OCI-M1 (cell line): ENCODE results near the gene DPYD.

Source experiments
- DNase-seq: peaks from one replicate; lab custom pipeline; 2025; lab: John Stamatoyannopoulos, UW

Gene DPYD

DNA sequence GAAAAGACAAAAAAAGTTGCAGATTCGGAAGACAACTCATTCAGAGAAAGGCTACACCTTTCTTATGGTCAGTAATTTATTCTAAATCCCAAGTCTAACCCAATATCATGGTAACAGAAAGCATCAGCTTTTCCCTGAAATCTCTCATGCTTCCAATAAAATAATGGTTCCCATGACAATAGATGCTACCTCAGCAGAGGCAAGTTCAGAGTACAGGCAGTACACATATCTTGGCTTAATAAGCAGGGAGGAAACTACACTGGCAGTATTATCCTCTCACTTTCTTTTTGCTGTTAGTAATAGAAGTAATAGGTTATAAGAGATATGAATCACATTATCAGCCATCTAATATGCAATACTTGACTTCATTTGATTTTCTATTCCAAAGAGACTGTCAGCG, 137.1 kb downstream of the DPYD start:
- DNase-seq: no peak

DNA sequence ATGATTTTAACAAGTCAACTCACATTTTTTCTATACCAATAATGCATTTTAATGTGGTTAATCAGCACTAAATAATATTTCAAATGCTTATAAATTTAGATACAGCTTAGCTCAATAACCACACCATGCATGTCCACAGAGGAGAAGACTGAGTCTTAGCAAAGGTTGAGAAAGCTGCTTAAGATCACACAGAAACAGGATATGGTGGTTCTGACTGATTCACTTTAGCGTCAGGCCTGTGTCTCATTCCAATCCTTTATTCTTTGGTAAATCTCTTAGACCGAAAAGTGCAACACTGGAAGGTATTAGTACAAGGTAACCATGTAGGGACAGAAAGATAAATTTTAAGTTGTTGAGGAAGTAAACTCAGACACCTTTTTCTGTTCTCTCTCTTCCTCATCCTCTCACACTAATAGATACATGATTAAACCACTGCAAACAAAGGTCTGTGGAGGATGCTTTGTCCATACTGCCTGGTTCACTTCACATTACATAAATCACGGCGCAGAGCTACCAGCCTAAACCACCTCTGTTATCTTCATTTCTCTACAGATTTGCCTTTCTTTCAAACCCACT, 139.0 kb downstream of the DPYD start:
- no peak for DNase-seq

- DNase-seq: no peak
Measured at GRCh38 chr1:97780884-97781283, 139.9 kb downstream of the DPYD start.

GRCh38 chr1:97778718-97779117, 142.1 kb downstream of the DPYD start:
- DNase-seq: peak; percentile 47

GRCh38 chr1:97770376-97770775, 150.5 kb downstream of the DPYD start:
- no peak for DNase-seq

DNA sequence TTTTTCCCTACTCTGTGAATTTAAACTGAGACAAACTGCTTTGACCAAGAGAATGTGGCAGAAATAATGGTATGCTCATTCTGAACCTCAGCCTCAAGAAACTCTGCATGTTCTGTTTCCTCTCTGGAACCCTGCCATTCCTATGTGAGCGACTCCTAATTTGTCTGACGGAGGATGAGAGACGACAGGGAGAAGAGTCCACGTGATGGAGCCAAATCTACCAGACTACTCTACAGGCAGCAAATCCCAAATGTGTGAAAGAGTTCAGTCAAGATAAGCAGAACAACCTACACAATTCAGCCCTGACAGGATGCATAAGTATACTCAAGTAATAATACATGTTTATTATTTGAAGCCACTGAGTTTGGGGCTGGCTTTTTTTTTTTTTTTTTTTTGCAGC, 153.5 kb downstream of the DPYD start:
- DNase-seq: no peak

- DNase-seq: no peak
Measured at GRCh38 chr1:97764991-97765390, 155.8 kb downstream of the DPYD start.

DNA sequence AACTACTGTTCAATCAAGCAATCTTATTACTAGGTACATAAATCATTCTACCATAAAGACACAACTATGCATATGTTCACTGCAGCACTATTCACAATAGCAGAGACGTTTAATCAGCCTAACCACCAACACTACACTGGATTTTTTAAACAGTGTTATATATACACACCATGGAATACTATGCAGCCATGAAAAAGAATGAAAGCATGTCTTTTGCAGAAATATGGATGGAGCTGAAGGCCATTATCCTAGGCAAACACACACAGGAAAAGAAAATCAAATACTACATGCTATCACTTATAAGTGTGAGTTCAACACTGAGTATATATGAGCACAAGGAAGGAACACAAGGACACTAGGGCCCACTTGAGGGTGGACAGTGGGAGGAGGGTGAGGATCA, 159.2 kb downstream of the DPYD start:
- DNase-seq: no peak

GRCh38 chr1:97759078-97759477, 161.8 kb downstream of the DPYD start:
- no peak for DNase-seq

GRCh38 chr1:97758541-97759057, 162.2 kb downstream of the DPYD start:
- no peak for DNase-seq

DNA sequence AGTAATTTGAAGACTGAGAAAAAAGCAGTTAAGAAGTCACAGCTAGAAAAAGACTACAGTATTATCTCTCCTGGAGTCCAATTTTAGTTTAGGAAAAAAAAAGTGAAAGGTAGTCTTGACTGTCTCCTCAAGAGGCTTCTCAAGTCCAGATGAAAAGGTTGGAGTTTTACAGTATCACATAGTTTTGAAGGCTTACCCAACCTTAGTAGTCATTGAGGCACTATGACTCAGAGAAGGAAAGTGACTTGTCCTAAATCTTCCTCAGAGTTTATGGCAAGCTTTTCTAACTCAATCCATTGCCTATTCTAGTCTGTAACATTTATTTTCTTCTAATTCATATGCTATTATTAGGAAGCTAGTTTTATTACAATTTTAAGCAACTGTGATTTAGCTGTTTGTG, 174.9 kb downstream of the DPYD start:
- no peak for DNase-seq

DNA sequence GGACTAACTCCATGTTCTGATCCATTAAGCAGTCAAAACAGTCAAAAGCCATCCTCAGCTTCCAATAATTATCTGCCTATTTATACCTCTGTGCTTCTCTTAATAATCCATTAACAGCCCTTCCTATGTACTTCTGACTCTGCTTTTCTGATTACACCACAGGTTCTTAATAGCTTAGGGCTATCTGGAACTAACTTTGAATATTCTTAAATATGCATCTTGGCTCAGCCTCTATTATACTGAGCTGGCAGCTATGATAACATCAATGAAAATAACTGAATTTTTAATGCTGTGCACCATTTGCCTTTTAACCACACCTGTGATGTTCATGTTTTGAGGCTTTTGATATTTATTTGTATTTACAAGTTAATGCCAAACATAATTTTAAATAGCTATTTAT, 175.9 kb downstream of the DPYD start:
- DNase-seq: no peak

DNA sequence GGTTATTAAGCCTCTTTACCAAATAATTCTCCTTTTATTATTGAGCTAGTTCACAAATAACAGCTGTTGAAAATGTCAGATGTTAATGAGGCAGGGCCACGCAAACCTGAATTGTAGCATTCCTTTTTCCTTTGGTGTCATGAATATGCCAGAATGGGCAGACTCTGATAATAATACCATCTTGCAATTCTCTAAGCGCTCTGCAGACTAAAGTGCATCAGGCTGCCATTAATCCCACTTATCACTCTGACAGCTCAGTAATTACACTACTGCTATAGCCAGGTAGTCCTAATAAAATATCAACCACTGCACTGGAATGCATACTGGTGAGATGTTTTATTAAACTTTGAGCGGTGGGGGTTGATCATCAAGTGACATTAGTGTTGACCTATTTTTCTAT, 177.7 kb downstream of the DPYD start:
- no peak for DNase-seq

DNA sequence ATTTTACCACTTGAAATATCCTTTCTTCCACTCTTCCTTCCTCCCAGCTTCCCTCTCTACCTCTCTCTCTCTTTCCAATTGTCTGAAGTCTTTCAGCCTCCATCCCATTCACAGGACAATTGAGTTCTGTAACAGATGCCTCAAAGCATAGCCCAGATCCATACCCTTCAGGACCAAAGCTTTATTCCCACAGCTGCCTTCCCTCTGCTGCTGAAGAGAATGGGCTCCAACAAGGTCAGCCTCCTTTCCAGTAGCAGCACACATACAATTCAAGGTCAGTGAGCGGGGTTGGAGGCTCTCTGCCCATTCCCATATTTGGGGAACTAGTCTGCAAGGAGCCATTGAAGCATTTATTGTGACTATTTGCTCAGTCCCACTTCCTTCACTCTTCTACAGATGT, 179.9 kb downstream of the DPYD start:
- DNase-seq: no peak

- no peak for DNase-seq
Measured at GRCh38 chr1:97739596-97740103, 181.2 kb downstream of the DPYD start.

DNA sequence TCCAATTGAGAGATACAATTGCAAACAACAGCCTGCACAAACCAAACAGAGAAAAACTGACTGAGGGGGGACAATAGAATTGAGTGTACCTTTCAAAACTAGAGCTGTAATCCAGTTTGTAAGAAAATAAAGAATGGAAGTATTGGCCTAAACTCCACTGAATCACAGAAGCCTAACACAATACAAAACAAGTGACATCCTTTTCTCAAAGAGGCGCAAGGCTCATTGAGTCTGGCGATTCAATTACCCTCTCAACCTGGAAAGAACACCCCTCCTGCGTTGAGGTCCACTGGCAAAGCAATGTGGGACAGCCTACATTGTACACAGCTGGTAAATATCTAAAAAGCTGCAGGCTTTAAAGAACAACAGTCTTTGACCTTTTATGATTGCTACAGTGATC, 182.6 kb downstream of the DPYD start:
- no peak for DNase-seq

DNA sequence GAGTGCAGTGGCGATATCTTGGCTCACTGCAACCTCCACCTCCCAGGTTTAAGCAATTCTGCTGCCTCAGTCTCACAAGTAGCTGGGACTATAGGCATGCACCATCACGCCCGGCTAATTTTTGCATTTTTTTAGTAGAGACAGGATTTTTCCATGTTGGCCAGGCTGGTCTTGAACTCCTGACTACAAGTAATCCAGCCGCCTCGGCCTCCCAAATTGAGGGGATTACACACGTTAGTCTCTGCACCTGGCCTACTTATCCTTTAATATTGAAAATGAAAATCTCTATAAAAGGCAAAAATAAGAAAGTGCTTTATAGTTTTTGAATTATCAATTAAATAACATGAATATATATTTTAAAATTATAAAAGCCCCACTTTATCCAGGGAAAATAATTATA, 190.6 kb downstream of the DPYD start:
- no peak for DNase-seq

GRCh38 chr1:97728436-97728835, 192.4 kb downstream of the DPYD start:
- DNase-seq: no peak

GRCh38 chr1:97727029-97727428, 193.8 kb downstream of the DPYD start:
- DNase-seq: no peak

GRCh38 chr1:97726386-97726785, 194.4 kb downstream of the DPYD start:
- no peak for DNase-seq

DNA sequence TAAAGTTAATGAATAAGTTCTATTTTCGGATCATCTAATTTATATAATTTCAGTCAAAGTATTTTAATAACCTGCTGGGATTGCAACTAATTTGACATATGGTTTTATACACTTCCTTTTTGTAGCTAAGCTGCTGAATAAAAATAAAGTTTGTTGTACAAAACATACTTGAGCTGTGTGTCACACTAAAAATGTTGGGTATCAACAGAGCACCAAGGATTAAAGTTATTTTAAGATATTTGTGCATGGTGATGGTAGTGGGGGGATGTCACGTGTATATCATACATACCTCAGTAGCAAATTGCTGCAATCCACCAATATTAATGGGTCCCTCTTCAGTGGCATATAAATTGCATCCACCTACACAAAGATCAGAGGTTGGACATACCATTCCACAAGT, 199.6 kb downstream of the DPYD start:
- no peak for DNase-seq

GRCh38 chr1:97712980-97713379, 207.9 kb downstream of the DPYD start:
- DNase-seq: no peak

DNA sequence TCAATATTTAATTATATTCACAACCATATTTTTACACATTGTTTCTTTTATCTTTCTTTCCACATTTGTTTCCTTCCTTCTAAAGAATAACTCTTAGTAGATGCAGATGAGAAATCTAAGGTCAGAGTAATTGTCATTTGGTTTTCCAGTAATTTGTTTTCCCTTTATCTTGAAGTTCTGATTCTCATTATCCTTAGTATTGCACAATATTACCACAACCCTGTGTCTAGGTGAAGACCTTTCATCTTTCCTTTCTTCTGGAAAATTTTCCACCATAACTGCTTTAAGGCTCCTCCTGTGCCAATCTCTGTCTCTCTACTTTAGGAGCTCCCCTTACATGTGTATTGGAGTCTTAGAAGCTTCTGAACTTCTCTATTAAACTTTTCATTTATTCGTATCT, 209.0 kb downstream of the DPYD start:
- no peak for DNase-seq

DNA sequence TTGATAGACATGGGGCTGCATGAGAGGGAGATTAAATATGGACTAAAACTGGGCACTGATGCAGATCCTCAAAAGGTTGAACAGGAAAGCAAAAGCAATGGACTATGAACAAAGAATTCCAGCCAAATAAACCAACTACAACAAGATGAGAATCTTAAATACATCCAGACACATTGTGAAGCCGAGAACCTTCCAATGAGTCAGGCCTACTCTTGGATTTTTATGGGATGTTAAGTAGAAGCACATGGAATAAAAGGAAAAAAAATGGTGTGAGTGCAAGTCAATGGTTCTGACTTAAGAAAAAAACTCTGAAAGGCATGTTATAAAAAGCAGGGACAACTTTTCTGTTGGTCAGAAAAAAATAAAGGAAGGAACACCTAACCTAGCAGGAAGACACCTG, 227.2 kb downstream of the DPYD start:
- DNase-seq: no peak
